Fibroblast of villous mesenchyme (primary cell): ENCODE data around the gene IDI1. TPM values are rescaled to one million over a fixed set of nuclear protein-coding genes. Genes with fewer than 3 reads are reported as not detected.

Source experiments
- DNase-seq: peaks from one replicate; pipeline ENCODE4 v3.0.0-alpha.2; 2010; ENCODE audit warnings: low read depth
- H3K4me3 ChIP-seq: 2 replicates; pipeline ENCODE4 v1.5.1; 2011; ENCODE audit warnings: low read depth, mild to moderate bottlenecking, low read length
- total RNA-seq: library from RNA; depleted of rRNA; stranded (reverse); fragments of >200 nt; gene quantifications from 2 replicates; pipeline ENCODE4 v1.2.3, GENCODE V29; 2012
- TF ChIP-seq, protein P1 (sequence below): IDR thresholded peaks from 2 replicates; pipeline ENCODE4 v1.5.1; 2012; ENCODE audit warnings: low read depth, mild to moderate bottlenecking, low read length; ENCODE audit not compliant: insufficient read depth

IDI1 gene
- total RNA-seq, 1 donor, result 174 TPM

- TF ChIP-seq, protein P1, sequence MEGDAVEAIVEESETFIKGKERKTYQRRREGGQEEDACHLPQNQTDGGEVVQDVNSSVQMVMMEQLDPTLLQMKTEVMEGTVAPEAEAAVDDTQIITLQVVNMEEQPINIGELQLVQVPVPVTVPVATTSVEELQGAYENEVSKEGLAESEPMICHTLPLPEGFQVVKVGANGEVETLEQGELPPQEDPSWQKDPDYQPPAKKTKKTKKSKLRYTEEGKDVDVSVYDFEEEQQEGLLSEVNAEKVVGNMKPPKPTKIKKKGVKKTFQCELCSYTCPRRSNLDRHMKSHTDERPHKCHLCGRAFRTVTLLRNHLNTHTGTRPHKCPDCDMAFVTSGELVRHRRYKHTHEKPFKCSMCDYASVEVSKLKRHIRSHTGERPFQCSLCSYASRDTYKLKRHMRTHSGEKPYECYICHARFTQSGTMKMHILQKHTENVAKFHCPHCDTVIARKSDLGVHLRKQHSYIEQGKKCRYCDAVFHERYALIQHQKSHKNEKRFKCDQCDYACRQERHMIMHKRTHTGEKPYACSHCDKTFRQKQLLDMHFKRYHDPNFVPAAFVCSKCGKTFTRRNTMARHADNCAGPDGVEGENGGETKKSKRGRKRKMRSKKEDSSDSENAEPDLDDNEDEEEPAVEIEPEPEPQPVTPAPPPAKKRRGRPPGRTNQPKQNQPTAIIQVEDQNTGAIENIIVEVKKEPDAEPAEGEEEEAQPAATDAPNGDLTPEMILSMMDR, result no peak
- no peak overlapping the region for H3K4me3 ChIP-seq
- DNase-seq, result no peak
Observed at GRCh38 chr10:1009071-1009494, 39.8 kb downstream of the IDI1 start.

GRCh38 chr10:1007583-1007982 is 41.3 kb downstream of the IDI1 start:
- DNase-seq, result no peak
- H3K4me3 ChIP-seq, result no peak overlapping the region
- TF ChIP-seq, protein P1, result no peak

DNA sequence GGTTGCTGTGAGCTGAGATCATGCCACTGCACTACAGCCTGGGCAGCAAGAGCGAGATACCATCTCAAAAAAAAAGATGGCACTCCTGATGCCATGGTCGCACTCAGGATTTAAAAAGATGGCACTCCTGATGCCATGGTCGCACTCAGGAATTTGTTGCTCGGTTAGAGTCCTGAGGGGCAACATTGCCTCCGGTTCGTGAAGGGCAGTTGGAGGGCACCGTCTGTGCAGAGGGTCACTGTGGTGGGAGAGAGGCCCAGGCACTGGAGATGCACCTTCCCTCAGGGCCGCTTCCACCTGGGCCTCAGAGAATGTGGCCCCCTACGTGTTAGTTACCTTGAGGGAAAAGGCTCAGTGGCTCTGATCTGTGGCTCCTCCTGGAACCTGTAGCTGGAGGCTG is 42.3 kb downstream of the IDI1 start:
- no peak overlapping the region for H3K4me3 ChIP-seq
- DNase-seq, result no peak
- TF ChIP-seq, protein P1, result no peak

DNA sequence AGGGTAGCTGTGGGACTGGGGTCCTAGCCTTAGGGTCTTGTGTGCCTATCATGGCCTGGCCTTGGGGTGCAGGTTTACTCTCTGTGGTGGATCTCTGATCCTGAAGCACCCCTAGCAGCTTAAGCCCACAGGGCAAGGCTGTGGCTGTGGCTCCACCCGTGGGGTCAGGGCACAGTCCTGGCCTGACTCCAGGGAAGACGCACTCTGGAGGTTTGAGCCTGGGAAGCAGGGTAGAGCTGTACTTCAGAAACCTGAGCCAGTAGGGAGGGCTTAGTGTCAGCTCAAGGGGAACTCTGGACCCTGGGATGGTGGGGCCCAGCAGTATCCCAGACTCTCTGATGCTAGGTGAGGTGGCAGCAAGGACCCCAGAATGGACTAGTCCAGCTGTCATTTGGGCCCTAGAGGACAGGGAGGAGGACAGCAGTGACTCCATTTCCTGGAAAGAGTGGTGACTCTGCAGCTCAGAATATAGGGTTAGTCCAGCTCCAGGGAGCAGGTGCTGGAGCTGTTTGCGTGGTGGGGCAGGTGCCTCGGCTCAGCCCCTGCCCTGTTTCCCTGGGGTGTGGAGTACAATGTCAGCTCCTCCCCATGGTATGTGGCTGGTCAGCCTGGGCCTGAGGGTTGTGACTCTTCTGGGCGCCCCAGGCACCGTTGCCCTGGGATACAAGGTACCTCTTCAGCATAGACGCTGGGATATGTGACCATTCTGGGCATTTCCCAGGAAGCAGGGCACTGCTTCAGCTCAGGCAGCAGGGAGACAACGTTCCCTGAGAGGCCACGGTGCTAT is 44.8 kb downstream of the IDI1 start:
- TF ChIP-seq, protein P1, result no peak
- no peak overlapping the region for H3K4me3 ChIP-seq
- DNase-seq, result no peak

DNA sequence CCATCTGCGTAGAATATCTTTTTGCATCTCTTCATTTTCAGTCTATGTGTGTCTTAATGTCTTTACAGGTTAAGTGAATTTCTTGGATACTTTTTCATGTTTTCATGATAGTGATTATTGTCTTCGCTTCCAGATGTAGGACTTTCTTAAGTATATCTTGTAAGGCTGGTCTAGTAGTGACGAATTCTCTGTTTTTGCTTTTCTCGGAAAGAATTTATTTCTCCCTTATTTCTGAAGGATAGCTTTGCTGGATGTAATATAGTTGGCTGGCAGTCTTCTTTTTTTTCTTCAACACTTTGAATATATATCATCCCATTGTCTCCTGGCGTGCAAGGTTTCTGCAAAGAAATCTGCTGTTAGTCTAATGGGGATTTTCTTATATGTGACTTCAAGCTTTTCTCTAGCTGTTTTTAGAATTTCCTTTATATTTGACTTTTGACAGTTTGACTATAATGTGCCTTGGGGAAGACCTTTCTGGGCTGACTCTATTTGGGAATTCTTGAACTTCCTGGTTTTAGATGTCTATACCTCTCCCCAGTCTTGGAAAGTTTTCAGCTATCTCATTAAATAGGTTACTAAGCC is 46.4 kb downstream of the IDI1 start:
- H3K4me3 ChIP-seq, result no peak overlapping the region
- no peak for DNase-seq
- TF ChIP-seq, protein P1, result no peak

- H3K4me3 ChIP-seq, result no peak overlapping the region
- no peak for DNase-seq
- TF ChIP-seq, protein P1, result no peak
Observed at GRCh38 chr10:997266-998022, 51.5 kb downstream of the IDI1 start.
